ENCODE data around the gene RAB4A. TPM values are rescaled to one million over a fixed set of nuclear protein-coding genes. Genes with fewer than 3 reads are reported as not detected.
A peak's percentile ranks its signal among the peaks of the same experiment; 100 is the strongest.

The RAB4A gene
- total and polyA plus RNA-seq, 2 of the 13 experiments (the other 11 are each of a cell fraction or from before 2014, with no cell fraction given), result 56.0 to 80.1 TPM

DNA sequence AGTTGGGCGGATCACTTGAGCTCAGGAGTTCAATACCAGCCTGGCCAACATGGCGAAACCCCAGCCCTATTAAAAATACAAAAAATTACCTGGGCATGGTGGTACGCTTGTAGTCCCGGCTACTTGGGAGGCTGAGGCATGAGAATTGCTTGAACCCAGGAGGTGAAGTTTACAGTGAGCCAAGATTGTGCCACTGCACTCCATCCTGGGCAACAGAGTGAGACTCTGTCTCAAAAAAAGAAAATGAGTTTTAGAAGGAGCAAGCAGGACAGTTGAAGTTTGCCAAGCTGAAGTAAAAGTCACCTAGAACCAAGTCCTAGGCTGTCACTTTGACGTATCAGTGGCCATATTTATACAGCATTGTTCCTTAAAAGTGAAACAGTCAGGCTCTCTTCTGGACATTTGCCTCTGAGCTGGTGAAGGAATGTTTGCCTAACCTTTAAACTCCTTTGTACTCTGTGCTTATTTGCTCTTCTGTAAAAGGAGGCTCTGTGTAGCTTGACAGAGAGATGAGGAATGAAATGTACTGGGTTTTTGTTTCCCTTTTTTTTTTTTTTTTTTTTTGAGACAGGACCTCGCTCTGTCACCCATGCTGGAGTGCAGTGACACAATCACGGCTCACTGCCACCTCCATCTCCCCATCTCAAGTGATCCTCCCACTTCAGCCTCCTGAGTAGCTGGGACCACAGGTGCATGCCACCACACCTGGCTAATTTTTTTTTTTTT, 2.8 kb downstream of the RAB4A start (continued):
- TF ChIP-seq, protein P1, sequence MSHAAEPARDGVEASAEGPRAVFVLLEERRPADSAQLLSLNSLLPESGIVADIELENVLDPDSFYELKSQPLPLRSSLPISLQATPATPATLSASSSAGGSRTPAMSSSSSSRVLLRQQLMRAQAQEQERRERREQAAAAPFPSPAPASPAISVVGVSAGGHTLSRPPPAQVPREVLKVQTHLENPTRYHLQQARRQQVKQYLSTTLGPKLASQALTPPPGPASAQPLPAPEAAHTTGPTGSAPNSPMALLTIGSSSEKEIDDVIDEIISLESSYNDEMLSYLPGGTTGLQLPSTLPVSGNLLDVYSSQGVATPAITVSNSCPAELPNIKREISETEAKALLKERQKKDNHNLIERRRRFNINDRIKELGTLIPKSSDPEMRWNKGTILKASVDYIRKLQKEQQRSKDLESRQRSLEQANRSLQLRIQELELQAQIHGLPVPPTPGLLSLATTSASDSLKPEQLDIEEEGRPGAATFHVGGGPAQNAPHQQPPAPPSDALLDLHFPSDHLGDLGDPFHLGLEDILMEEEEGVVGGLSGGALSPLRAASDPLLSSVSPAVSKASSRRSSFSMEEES (CRISPR knock-in tag; IDR thresholded peaks at IDR 0.05), result peak; percentile 32; the same call in 1 of the 2 replicates
- TF ChIP-seq, protein P2, sequence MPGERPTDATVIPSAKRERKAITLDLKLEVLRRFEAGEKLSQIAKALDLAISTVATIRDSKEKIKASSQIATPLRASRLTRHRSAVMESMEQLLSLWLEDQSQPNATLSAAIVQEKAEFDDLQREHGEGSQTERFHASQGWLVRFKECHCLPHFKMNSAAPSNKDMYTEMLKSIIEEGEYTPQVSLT (CRISPR knock-in tag; IDR thresholded peaks at IDR 0.05; ENCODE audit: borderline replicate concordance, low read depth), result no peak
- TF ChIP-seq, protein P3, sequence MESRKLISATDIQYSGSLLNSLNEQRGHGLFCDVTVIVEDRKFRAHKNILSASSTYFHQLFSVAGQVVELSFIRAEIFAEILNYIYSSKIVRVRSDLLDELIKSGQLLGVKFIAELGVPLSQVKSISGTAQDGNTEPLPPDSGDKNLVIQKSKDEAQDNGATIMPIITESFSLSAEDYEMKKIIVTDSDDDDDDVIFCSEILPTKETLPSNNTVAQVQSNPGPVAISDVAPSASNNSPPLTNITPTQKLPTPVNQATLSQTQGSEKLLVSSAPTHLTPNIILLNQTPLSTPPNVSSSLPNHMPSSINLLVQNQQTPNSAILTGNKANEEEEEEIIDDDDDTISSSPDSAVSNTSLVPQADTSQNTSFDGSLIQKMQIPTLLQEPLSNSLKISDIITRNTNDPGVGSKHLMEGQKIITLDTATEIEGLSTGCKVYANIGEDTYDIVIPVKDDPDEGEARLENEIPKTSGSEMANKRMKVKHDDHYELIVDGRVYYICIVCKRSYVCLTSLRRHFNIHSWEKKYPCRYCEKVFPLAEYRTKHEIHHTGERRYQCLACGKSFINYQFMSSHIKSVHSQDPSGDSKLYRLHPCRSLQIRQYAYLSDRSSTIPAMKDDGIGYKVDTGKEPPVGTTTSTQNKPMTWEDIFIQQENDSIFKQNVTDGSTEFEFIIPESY (CRISPR knock-in tag; IDR thresholded peaks at IDR 0.05), result no peak
- TF ChIP-seq TGIF2 (CRISPR knock-in tag; IDR thresholded peaks at IDR 0.05) (peak; percentile 82), SNAPC2 (CRISPR knock-in tag; IDR thresholded peaks at IDR 0.05) (no peak; the same call in 1 of the 2 replicates), HDAC6 (IDR thresholded peaks at IDR 0.05; ENCODE audit: low read depth, low read length) (no peak), TRIM24 (CRISPR knock-in tag; IDR thresholded peaks at IDR 0.05) (no peak), PHF8 (CRISPR knock-in tag; IDR thresholded peaks at IDR 0.05) (peak; percentile 28; the same call in 1 of the 2 replicates), ZFP82 (CRISPR knock-in tag; IDR thresholded peaks at IDR 0.05; ENCODE audit: borderline replicate concordance) (no peak), CBX2 (IDR thresholded peaks at IDR 0.05; ENCODE audit: low read depth, low read length) (no peak), CBX2 (CRISPR knock-in tag; IDR thresholded peaks at IDR 0.05; ENCODE audit: low read depth) (no peak), FOXK1 (CRISPR knock-in tag; IDR thresholded peaks at IDR 0.05; ENCODE audit: borderline replicate concordance, low read depth) (peak; percentile 85; the same call in 1 of the 2 replicates), RFXAP (CRISPR knock-in tag; IDR thresholded peaks at IDR 0.05; ENCODE audit: borderline replicate concordance) (no peak), ZNF446 (CRISPR knock-in tag; IDR thresholded peaks at IDR 0.05) (no peak), SMARCE1 (IDR thresholded peaks at IDR 0.05; ENCODE audit: borderline replicate concordance) (no peak), HHEX (CRISPR knock-in tag; IDR thresholded peaks at IDR 0.05) (no peak), TOE1 (CRISPR knock-in tag; IDR thresholded peaks at IDR 0.05) (no peak; the same call in 1 of the 2 replicates)
- TF ChIP-seq, protein P4, sequence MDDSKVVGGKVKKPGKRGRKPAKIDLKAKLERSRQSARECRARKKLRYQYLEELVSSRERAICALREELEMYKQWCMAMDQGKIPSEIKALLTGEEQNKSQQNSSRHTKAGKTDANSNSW (CRISPR knock-in tag; IDR thresholded peaks at IDR 0.05; ENCODE audit: borderline replicate concordance), result no peak
- TF ChIP-seq, protein P5, sequence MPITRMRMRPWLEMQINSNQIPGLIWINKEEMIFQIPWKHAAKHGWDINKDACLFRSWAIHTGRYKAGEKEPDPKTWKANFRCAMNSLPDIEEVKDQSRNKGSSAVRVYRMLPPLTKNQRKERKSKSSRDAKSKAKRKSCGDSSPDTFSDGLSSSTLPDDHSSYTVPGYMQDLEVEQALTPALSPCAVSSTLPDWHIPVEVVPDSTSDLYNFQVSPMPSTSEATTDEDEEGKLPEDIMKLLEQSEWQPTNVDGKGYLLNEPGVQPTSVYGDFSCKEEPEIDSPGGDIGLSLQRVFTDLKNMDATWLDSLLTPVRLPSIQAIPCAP (CRISPR knock-in tag; IDR thresholded peaks at IDR 0.05; ENCODE audit: low read depth), result no peak
- TF ChIP-seq, protein P6, sequence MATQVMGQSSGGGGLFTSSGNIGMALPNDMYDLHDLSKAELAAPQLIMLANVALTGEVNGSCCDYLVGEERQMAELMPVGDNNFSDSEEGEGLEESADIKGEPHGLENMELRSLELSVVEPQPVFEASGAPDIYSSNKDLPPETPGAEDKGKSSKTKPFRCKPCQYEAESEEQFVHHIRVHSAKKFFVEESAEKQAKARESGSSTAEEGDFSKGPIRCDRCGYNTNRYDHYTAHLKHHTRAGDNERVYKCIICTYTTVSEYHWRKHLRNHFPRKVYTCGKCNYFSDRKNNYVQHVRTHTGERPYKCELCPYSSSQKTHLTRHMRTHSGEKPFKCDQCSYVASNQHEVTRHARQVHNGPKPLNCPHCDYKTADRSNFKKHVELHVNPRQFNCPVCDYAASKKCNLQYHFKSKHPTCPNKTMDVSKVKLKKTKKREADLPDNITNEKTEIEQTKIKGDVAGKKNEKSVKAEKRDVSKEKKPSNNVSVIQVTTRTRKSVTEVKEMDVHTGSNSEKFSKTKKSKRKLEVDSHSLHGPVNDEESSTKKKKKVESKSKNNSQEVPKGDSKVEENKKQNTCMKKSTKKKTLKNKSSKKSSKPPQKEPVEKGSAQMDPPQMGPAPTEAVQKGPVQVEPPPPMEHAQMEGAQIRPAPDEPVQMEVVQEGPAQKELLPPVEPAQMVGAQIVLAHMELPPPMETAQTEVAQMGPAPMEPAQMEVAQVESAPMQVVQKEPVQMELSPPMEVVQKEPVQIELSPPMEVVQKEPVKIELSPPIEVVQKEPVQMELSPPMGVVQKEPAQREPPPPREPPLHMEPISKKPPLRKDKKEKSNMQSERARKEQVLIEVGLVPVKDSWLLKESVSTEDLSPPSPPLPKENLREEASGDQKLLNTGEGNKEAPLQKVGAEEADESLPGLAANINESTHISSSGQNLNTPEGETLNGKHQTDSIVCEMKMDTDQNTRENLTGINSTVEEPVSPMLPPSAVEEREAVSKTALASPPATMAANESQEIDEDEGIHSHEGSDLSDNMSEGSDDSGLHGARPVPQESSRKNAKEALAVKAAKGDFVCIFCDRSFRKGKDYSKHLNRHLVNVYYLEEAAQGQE (IDR thresholded peaks at IDR 0.05; ENCODE audit: borderline replicate concordance in 1 of 2, low read depth in 1 of 2, low read length in 2 of 2), result peak in 1 of 2 experiments; percentile 54; a peak in 2 of 4 replicates
- TF ChIP-seq, protein P7, sequence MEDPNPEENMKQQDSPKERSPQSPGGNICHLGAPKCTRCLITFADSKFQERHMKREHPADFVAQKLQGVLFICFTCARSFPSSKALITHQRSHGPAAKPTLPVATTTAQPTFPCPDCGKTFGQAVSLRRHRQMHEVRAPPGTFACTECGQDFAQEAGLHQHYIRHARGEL (CRISPR knock-in tag; IDR thresholded peaks at IDR 0.05), result no peak

Data from HepG2 (cell line).